ENCODE data around the gene CLIC4. TPM values are rescaled to one million over a fixed set of nuclear protein-coding genes. Genes with fewer than 3 reads are reported as not detected.

The CLIC4 gene
- polyA plus RNA-seq, 1 donor (not counting 4 experiments of a cell fraction or from before 2014, with no cell fraction given): 130 TPM

- H3K36me3 ChIP-seq (ENCODE audit: control insufficient read depth in 2 of 2, extremely low read depth in 1 of 2, insufficient read depth in 2 of 2, low read length in 2 of 2): no peaks in the 10 kb centered on the region
- H3K4me2 ChIP-seq (ENCODE audit: control insufficient read depth, extremely low read depth, insufficient read depth, low read depth, low read length): no peak overlapping the region
- dilution Hi-C loops (cut with MboI; ENCODE audit: extremely low pct_ligation_motif_present, low sequenced_read_pairs): no loop called here
- FAIRE-seq (no peak), DNase-seq (ENCODE audit: low read depth, low spot score) (no peak)
- TF ChIP-seq, protein P1, sequence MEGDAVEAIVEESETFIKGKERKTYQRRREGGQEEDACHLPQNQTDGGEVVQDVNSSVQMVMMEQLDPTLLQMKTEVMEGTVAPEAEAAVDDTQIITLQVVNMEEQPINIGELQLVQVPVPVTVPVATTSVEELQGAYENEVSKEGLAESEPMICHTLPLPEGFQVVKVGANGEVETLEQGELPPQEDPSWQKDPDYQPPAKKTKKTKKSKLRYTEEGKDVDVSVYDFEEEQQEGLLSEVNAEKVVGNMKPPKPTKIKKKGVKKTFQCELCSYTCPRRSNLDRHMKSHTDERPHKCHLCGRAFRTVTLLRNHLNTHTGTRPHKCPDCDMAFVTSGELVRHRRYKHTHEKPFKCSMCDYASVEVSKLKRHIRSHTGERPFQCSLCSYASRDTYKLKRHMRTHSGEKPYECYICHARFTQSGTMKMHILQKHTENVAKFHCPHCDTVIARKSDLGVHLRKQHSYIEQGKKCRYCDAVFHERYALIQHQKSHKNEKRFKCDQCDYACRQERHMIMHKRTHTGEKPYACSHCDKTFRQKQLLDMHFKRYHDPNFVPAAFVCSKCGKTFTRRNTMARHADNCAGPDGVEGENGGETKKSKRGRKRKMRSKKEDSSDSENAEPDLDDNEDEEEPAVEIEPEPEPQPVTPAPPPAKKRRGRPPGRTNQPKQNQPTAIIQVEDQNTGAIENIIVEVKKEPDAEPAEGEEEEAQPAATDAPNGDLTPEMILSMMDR (optimal IDR thresholded peaks at IDR 0.05 in 1 of 3, IDR thresholded peaks at IDR 0.05 in 1 of 3, conservative IDR thresholded peaks at IDR 0.05 in 1 of 3; ENCODE audit: extremely low read depth in 1 of 3, insufficient read depth in 2 of 3, low read length in 3 of 3): no peak
- TF ChIP-seq EZH2 (IDR thresholded peaks at IDR 0.05; ENCODE audit: low read length): no peak
- peaks cover 13% of the 10 kb centered on the region for H3K4me1 ChIP-seq (ENCODE audit: control insufficient read depth, extremely low read depth, insufficient read depth, low read length)
- peaks cover 1% of the 10 kb centered on the region for H4K20me1 ChIP-seq (ENCODE audit: control insufficient read depth, extremely low read depth, insufficient read depth, low read length)
- no peaks in the 10 kb centered on the region for H3K9me3 ChIP-seq (ENCODE audit: control insufficient read depth, low read depth, low read length)
- no peak overlapping the region for H2AFZ ChIP-seq (ENCODE audit: control insufficient read depth, low read length)
- no peaks in the 10 kb centered on the region for H3K79me2 ChIP-seq (ENCODE audit: control insufficient read depth, insufficient read depth, low read length)
- no peak overlapping the region for H3K9ac ChIP-seq (ENCODE audit: control insufficient read depth, extremely low read depth, insufficient read depth, low read length)
- H3K4me3 ChIP-seq (ENCODE audit: control insufficient read depth in 2 of 3, extremely low read depth in 1 of 3, insufficient read depth in 2 of 3, low read depth in 1 of 3, low read length in 3 of 3): no peak overlapping the region
- no peaks in the 10 kb centered on the region for H3K9me1 ChIP-seq (ENCODE audit: control insufficient read depth, extremely low read depth, insufficient read depth, low read length)
- H3K27me3 ChIP-seq (ENCODE audit: control insufficient read depth, extremely low read depth, insufficient read depth, low read length): peaks cover 3% of the 10 kb centered on the region
- no peak overlapping the region for H3K27ac ChIP-seq (ENCODE audit: control insufficient read depth, insufficient read depth, low read length)
These were observed 127.9 kb downstream of the CLIC4 start for GRCh38 chr1:24873148-24873547.

GRCh38 chr1:24874056-24874455, 128.8 kb downstream of the CLIC4 start:
- Histone ChIP-seq H3K9me1 (ENCODE audit: control insufficient read depth, extremely low read depth, insufficient read depth, low read length) (no peaks in the 10 kb centered on the region), H3K4me1 (ENCODE audit: control insufficient read depth, extremely low read depth, insufficient read depth, low read length) (peaks cover 13% of the 10 kb centered on the region), H3K27ac (ENCODE audit: control insufficient read depth, insufficient read depth, low read length) (no peak overlapping the region), H3K36me3 (ENCODE audit: control insufficient read depth in 2 of 2, extremely low read depth in 1 of 2, insufficient read depth in 2 of 2, low read length in 2 of 2) (no peaks in the 10 kb centered on the region), H3K9me3 (ENCODE audit: control insufficient read depth, low read depth, low read length) (no peaks in the 10 kb centered on the region), H3K27me3 (ENCODE audit: control insufficient read depth, extremely low read depth, insufficient read depth, low read length) (peaks cover 3% of the 10 kb centered on the region), H3K9ac (ENCODE audit: control insufficient read depth, extremely low read depth, insufficient read depth, low read length) (no peak overlapping the region), H2AFZ (ENCODE audit: control insufficient read depth, low read length) (no peak overlapping the region), H3K4me2 (ENCODE audit: control insufficient read depth, extremely low read depth, insufficient read depth, low read depth, low read length) (no peak overlapping the region), H3K79me2 (ENCODE audit: control insufficient read depth, insufficient read depth, low read length) (no peaks in the 10 kb centered on the region), H3K4me3 (ENCODE audit: control insufficient read depth in 2 of 3, extremely low read depth in 1 of 3, insufficient read depth in 2 of 3, low read depth in 1 of 3, low read length in 3 of 3) (no peak overlapping the region), H4K20me1 (ENCODE audit: control insufficient read depth, extremely low read depth, insufficient read depth, low read length) (peaks cover 2% of the 10 kb centered on the region)
- no peak for TF ChIP-seq EZH2 (IDR thresholded peaks at IDR 0.05; ENCODE audit: low read length)
- TF ChIP-seq, protein P1 (optimal IDR thresholded peaks at IDR 0.05 in 1 of 3, IDR thresholded peaks at IDR 0.05 in 1 of 3, conservative IDR thresholded peaks at IDR 0.05 in 1 of 3; ENCODE audit: extremely low read depth in 1 of 3, insufficient read depth in 2 of 3, low read length in 3 of 3): no peak
- no peak for FAIRE-seq
- no peak for DNase-seq (ENCODE audit: low read depth, low spot score)
- dilution Hi-C loops (cut with MboI; ENCODE audit: extremely low pct_ligation_motif_present, low sequenced_read_pairs): no loop called here

Data from keratinocyte (primary cell).